Activated CD4-positive, CD25-positive, alpha-beta regulatory T cell (primary cell): ENCODE data around the gene HERC4.
"Not testable (repeated sequence)": the region's sequence is repeated elsewhere in the genome, so short reads cannot be mapped to it uniquely, and the experiment has no call there.

Source experiments
- DNase-seq, 4 experiments: peaks; one replicate each; lab custom pipeline; 2025; lab: John Stamatoyannopoulos, UW

Gene HERC4

GRCh38 chr10:67878133-67878532 lies 196.9 kb downstream of the HERC4 start:
- no peak for DNase-seq

GRCh38 chr10:67877421-67877820 lies 197.7 kb downstream of the HERC4 start:
- not testable (repeated sequence) for DNase-seq

GRCh38 chr10:67875340-67876238 lies 199.5 kb downstream of the HERC4 start:
- DNase-seq, result no peak
